ENCODE results near the gene SFXN1. TPM values are rescaled to one million over a fixed set of nuclear protein-coding genes. Genes with fewer than 3 reads are reported as not detected.
A peak's percentile ranks its signal among the peaks of the same experiment; 100 is the strongest.

The SFXN1 gene
- total RNA-seq, 1 donor from 2014 or later: 89.4 TPM

GRCh38 chr5:175484829-175485228, 6.5 kb downstream of the SFXN1 start:
- H4K20me1 ChIP-seq (ENCODE audit: insufficient read depth, low read length): peaks cover 88% of the 10 kb centered on the region

DNA sequence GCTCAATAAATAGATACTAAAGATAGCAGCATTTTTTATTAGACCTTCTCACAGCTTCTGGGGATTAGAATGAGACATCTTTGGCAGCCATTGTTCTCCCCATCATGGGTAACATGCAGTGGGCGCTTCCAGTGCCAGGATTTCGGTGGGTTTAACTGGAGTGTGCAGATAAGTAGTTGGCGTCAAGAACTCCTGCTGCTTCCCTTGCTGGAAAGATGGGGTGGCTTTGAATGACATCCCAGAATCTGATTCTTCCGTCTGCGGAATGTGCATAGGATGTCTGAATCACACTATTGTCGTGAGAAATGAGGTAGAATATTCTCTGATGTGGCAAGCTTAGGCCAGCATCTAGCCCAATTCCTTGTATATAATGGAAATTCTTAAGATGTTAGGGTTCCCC, 7.3 kb downstream of the SFXN1 start:
- Histone ChIP-seq H3K4me3 (ENCODE audit: insufficient read depth, low read depth, low read length) (no peak overlapping the region), H3K36me3 (ENCODE audit: insufficient read depth, low read length) (peaks cover 6% of the 10 kb centered on the region), H3K79me2 (ENCODE audit: insufficient read depth, low read length) (peaks cover 100% of the 10 kb centered on the region), H2AFZ (ENCODE audit: low read depth, low read length) (no peak overlapping the region), H3K27ac (ENCODE audit: low read depth, low read length) (no peak overlapping the region), H3K27me3 (ENCODE audit: insufficient read depth, low read length) (no peaks in the 10 kb centered on the region), H3K9me3 (ENCODE audit: insufficient read depth, low read depth, low read length) (no peaks in the 10 kb centered on the region), H3K4me1 (ENCODE audit: insufficient read depth, low read length) (peaks cover 6% of the 10 kb centered on the region), H3K4me2 (ENCODE audit: low read length) (no peak overlapping the region), H3K9ac (ENCODE audit: low read length) (no peak overlapping the region), H4K20me1 (ENCODE audit: insufficient read depth, low read length) (peaks cover 94% of the 10 kb centered on the region)
- H3K27me3 Mint-ChIP-seq (ENCODE audit: low read depth, unreplicated experiment): no peaks in the 10 kb centered on the region
- TF ChIP-seq EZH2 (IDR thresholded peaks at IDR 0.05; ENCODE audit: insufficient read depth, low read length): no peak
- TF ChIP-seq, protein P1, sequence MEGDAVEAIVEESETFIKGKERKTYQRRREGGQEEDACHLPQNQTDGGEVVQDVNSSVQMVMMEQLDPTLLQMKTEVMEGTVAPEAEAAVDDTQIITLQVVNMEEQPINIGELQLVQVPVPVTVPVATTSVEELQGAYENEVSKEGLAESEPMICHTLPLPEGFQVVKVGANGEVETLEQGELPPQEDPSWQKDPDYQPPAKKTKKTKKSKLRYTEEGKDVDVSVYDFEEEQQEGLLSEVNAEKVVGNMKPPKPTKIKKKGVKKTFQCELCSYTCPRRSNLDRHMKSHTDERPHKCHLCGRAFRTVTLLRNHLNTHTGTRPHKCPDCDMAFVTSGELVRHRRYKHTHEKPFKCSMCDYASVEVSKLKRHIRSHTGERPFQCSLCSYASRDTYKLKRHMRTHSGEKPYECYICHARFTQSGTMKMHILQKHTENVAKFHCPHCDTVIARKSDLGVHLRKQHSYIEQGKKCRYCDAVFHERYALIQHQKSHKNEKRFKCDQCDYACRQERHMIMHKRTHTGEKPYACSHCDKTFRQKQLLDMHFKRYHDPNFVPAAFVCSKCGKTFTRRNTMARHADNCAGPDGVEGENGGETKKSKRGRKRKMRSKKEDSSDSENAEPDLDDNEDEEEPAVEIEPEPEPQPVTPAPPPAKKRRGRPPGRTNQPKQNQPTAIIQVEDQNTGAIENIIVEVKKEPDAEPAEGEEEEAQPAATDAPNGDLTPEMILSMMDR (IDR thresholded peaks at IDR 0.05; ENCODE audit: insufficient read depth, low read depth, low read length): no peak
- peaks cover 20% of the 10 kb centered on the region for H3K36me3 Mint-ChIP-seq (ENCODE audit: low read depth, unreplicated experiment)
- no peak overlapping the region for H3K27ac Mint-ChIP-seq (ENCODE audit: unreplicated experiment)
- no peaks in the 10 kb centered on the region for H3K9me3 Mint-ChIP-seq (ENCODE audit: unreplicated experiment)
- no peak overlapping the region for H3K4me3 Mint-ChIP-seq (ENCODE audit: unreplicated experiment)
- peak; percentile 24 for DNase-seq (ENCODE audit: low read depth)
- FAIRE-seq: no peak
- peaks cover 8% of the 10 kb centered on the region for H3K4me1 Mint-ChIP-seq (ENCODE audit: low read depth, unreplicated experiment)

More at GRCh38 chr5:175484829-175485228, 6.5 kb downstream of the SFXN1 start:
- FAIRE-seq (no peak), DNase-seq (ENCODE audit: low read depth) (no peak)
- Histone ChIP-seq H2AFZ (ENCODE audit: low read depth, low read length) (no peak overlapping the region), H3K27ac (ENCODE audit: low read depth, low read length) (no peak overlapping the region), H3K9ac (ENCODE audit: low read length) (no peak overlapping the region), H3K4me3 (ENCODE audit: insufficient read depth, low read depth, low read length) (no peak overlapping the region), H3K4me1 (ENCODE audit: insufficient read depth, low read length) (peaks cover 6% of the 10 kb centered on the region), H3K4me2 (ENCODE audit: low read length) (no peak overlapping the region), H3K36me3 (ENCODE audit: insufficient read depth, low read length) (peaks cover 6% of the 10 kb centered on the region), H3K27me3 (ENCODE audit: insufficient read depth, low read length) (no peaks in the 10 kb centered on the region), H3K79me2 (ENCODE audit: insufficient read depth, low read length) (peaks cover 100% of the 10 kb centered on the region), H3K9me3 (ENCODE audit: insufficient read depth, low read depth, low read length) (no peaks in the 10 kb centered on the region)
- Mint-ChIP-seq H3K4me3 (ENCODE audit: unreplicated experiment) (no peak overlapping the region), H3K9me3 (ENCODE audit: unreplicated experiment) (no peaks in the 10 kb centered on the region), H3K27me3 (ENCODE audit: low read depth, unreplicated experiment) (no peaks in the 10 kb centered on the region), H3K27ac (ENCODE audit: unreplicated experiment) (no peak overlapping the region), H3K36me3 (ENCODE audit: low read depth, unreplicated experiment) (peaks cover 20% of the 10 kb centered on the region), H3K4me1 (ENCODE audit: low read depth, unreplicated experiment) (peaks cover 13% of the 10 kb centered on the region)
- no peak for TF ChIP-seq EZH2 (IDR thresholded peaks at IDR 0.05; ENCODE audit: insufficient read depth, low read length)
- TF ChIP-seq, protein P1 (IDR thresholded peaks at IDR 0.05; ENCODE audit: insufficient read depth, low read depth, low read length): no peak

DNA sequence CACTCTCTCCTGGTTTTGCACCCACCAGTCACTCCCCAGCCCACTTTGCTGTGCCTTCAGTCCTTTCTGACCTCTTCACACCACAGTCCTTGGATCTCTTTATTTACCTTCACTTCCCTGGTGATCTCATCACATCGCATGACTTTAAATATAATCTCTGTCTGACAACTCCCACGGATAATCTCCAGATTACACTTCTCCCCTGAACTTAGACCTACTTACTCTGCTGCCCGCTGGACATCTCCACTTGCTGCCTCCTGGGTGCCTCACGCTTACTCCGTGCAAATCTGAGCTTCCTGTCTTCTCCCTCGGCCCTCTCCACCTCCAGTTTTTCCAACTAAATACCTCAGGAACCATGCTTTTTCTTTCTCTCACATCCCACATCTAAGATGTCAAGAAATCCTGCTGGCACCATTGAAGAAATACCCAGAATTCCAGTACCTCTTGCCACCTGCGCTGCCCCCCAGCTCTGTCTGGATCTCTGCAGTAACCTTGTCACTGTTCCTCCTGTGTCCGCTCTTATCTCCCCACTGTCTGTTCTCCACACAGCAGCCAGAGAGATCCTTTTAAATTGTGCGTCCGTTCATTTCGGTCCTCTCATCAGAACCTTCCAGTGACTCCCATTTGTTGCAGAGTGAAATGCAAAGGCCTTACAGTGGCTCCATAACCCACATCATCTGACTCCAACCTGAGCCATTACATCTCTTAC, 9.3 kb downstream of the SFXN1 start:
- no peak for TF ChIP-seq EZH2 (IDR thresholded peaks at IDR 0.05; ENCODE audit: insufficient read depth, low read length)
- TF ChIP-seq, protein P1 (IDR thresholded peaks at IDR 0.05; ENCODE audit: insufficient read depth, low read depth, low read length): no peak
- Mint-ChIP-seq H3K9me3 (ENCODE audit: unreplicated experiment) (no peaks in the 10 kb centered on the region), H3K27me3 (ENCODE audit: low read depth, unreplicated experiment) (no peaks in the 10 kb centered on the region), H3K4me1 (ENCODE audit: low read depth, unreplicated experiment) (peaks cover 7% of the 10 kb centered on the region), H3K4me3 (ENCODE audit: unreplicated experiment) (no peak overlapping the region), H3K27ac (ENCODE audit: unreplicated experiment) (no peak overlapping the region), H3K36me3 (ENCODE audit: low read depth, unreplicated experiment) (peaks cover 19% of the 10 kb centered on the region)
- no peak for DNase-seq (ENCODE audit: low read depth)
- H3K4me1 ChIP-seq (ENCODE audit: insufficient read depth, low read length): peaks cover 6% of the 10 kb centered on the region
- H3K4me2 ChIP-seq (ENCODE audit: low read length): no peak overlapping the region
- H2AFZ ChIP-seq (ENCODE audit: low read depth, low read length): no peak overlapping the region
- no peak overlapping the region for H3K27ac ChIP-seq (ENCODE audit: low read depth, low read length)
- no peaks in the 10 kb centered on the region for H3K9me3 ChIP-seq (ENCODE audit: insufficient read depth, low read depth, low read length)
- FAIRE-seq: no peak
- peaks cover 100% of the 10 kb centered on the region for H3K79me2 ChIP-seq (ENCODE audit: insufficient read depth, low read length)
- no peak overlapping the region for H3K9ac ChIP-seq (ENCODE audit: low read length)
- peaks cover 19% of the 10 kb centered on the region for H3K36me3 ChIP-seq (ENCODE audit: insufficient read depth, low read length)
- no peaks in the 10 kb centered on the region for H3K27me3 ChIP-seq (ENCODE audit: insufficient read depth, low read length)
- peaks cover 84% of the 10 kb centered on the region for H4K20me1 ChIP-seq (ENCODE audit: insufficient read depth, low read length)
- H3K4me3 ChIP-seq (ENCODE audit: insufficient read depth, low read depth, low read length): no peak overlapping the region
